Cardiac muscle cell (in vitro differentiated cells and primary cell): Measurements from ENCODE around the gene ZNF280C. TPM values are rescaled to one million over a fixed set of nuclear protein-coding genes. Genes with fewer than 3 reads are reported as not detected.
A peak's percentile ranks its signal among the peaks of the same experiment; 100 is the strongest.
"Not testable (repeated sequence)": the region's sequence is repeated elsewhere in the genome, so short reads cannot be mapped to it uniquely, and the experiment has no call there.

Experiments
- DNase-seq, 2 donors: peaks; one replicate each; pipeline versions ENCODE4 v3.0.0 to v3.0.0-alpha.2; 2010 to 2017; ENCODE audit warnings: low read depth in 1 of 2, low spot score in 1 of 2
- H3K27ac ChIP-seq: fragments of 200-600 bp; sonication (generic); 2 replicates; pipeline ENCODE4 v1.5.1; 2016
- H3K27me3 ChIP-seq: fragments of 200-600 bp; sonication (generic); 2 replicates; pipeline ENCODE4 v1.6.0; 2016; ENCODE audit warnings: control low read depth
- H3K36me3 ChIP-seq: fragments of 200-600 bp; sonication (generic); 2 replicates; pipeline ENCODE4 v1.5.1; 2016; ENCODE audit warnings: control low read depth
- H3K4me1 ChIP-seq: fragments of 200-600 bp; sonication (generic); 2 replicates; pipeline ENCODE4 v1.8.1; 2017; ENCODE audit warnings: low read depth, mild to moderate bottlenecking, mixed run types
- H3K4me3 ChIP-seq: fragments of 200-600 bp; sonication (generic); 2 replicates; pipeline ENCODE4 v1.5.1; 2016; ENCODE audit warnings: mild to moderate bottlenecking
- H3K9me3 ChIP-seq: fragments of 200-600 bp; sonication (generic); 2 replicates; pipeline ENCODE4 v1.5.1; 2017; ENCODE audit warnings: low read depth, mild to moderate bottlenecking, control low read depth
- polyA plus RNA-seq: library from polyadenylated mRNA; unstranded; fragments of >200 nt; fragmentation: Nextera tagmentation; extraction: Ambion mirVana; gene quantifications from 2 replicates; pipeline ENCODE4 v1.2.1, GENCODE V29; 2016
- total RNA-seq: library from RNA; depleted of rRNA; stranded (reverse); fragments of >200 nt; gene quantifications from 2 replicates; pipeline ENCODE4 v1.2.3, GENCODE V29; 2016
- TF ChIP-seq, protein P1 (sequence below): IDR thresholded peaks from 2 replicates; pipeline ENCODE4 v1.5.1; 2012; ENCODE audit warnings: low read depth, mild to moderate bottlenecking, low read length

Gene ZNF280C
- total and polyA plus RNA-seq, 2 experiments from 2014 or later, result 3.1 to 6.8 TPM

DNA sequence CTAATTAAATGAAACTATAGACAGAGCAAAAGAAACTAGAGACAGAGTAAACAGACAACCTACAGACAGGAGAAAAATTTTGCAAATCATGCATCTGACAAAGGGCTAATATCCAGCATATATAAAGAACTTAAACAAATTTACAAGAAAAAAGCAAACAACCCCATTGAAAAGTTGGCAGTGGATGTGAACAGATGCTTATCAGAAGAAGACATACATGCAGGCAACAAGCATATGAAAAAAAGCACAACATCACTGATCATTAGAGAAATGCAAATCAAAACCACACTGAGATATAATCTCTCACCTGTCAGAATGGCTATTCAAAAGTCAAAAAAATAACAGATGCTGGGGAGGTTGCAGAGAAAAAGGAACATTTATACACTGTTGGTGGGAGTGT, 14.8 kb downstream of the ZNF280C start:
- no peak for DNase-seq
- TF ChIP-seq, protein P1, sequence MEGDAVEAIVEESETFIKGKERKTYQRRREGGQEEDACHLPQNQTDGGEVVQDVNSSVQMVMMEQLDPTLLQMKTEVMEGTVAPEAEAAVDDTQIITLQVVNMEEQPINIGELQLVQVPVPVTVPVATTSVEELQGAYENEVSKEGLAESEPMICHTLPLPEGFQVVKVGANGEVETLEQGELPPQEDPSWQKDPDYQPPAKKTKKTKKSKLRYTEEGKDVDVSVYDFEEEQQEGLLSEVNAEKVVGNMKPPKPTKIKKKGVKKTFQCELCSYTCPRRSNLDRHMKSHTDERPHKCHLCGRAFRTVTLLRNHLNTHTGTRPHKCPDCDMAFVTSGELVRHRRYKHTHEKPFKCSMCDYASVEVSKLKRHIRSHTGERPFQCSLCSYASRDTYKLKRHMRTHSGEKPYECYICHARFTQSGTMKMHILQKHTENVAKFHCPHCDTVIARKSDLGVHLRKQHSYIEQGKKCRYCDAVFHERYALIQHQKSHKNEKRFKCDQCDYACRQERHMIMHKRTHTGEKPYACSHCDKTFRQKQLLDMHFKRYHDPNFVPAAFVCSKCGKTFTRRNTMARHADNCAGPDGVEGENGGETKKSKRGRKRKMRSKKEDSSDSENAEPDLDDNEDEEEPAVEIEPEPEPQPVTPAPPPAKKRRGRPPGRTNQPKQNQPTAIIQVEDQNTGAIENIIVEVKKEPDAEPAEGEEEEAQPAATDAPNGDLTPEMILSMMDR, result no peak
- Histone ChIP-seq H3K36me3 (no peaks in the 10 kb centered on the region), H3K27me3 (no peaks in the 10 kb centered on the region), H3K4me3 (no peak overlapping the region), H3K4me1 (no peaks in the 10 kb centered on the region), H3K9me3 (no peaks in the 10 kb centered on the region), H3K27ac (no peak overlapping the region)

DNA sequence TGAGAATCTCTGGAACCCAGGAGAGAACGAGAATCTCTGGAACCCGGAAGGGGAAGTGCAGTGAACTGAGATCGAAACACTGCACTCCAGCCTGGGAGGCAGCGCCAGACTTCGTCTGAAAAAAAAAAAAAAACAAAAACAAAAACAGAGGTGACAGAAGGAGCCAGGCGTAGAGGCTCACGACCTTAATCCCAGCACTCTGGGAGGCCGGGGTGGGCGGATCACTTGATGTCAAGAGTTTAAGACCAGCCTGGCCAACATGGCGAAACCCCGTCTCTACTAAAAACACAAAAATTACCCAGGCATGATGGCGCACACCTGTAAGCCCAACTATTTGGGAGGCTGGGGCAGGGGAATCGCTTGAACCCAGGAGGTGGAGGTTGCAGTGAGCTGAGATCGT, 17.0 kb downstream of the ZNF280C start:
- DNase-seq, result no peak
- Histone ChIP-seq H3K27ac (no peak overlapping the region), H3K4me3 (no peak overlapping the region), H3K36me3 (no peaks in the 10 kb centered on the region), H3K4me1 (no peaks in the 10 kb centered on the region), H3K27me3 (no peaks in the 10 kb centered on the region), H3K9me3 (no peaks in the 10 kb centered on the region)
- TF ChIP-seq, protein P1, result no peak

DNA sequence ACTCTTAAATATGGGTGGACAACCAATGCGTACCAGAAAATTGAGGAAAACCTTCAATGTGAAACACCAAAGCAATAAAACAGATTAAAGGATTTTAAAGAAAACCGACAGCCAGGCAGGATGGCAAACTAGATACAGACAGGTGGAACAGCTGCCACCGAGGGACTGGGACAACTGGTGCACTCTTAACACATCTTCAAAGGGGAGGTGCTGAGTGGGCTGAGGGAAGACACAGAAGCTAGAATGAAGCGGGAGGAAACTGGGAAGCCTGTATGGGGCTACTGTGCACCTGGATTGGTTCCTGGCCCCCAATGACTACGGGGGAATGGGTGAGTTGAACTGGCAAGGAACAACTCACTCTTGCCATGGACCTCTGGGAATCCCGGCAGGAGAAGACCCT, 20.7 kb downstream of the ZNF280C start:
- Histone ChIP-seq H3K27ac (no peak overlapping the region), H3K36me3 (peaks cover 10% of the 10 kb centered on the region), H3K9me3 (no peaks in the 10 kb centered on the region), H3K27me3 (no peaks in the 10 kb centered on the region), H3K4me1 (no peaks in the 10 kb centered on the region), H3K4me3 (no peak overlapping the region)
- DNase-seq, result no peak
- TF ChIP-seq, protein P1, result no peak

DNA sequence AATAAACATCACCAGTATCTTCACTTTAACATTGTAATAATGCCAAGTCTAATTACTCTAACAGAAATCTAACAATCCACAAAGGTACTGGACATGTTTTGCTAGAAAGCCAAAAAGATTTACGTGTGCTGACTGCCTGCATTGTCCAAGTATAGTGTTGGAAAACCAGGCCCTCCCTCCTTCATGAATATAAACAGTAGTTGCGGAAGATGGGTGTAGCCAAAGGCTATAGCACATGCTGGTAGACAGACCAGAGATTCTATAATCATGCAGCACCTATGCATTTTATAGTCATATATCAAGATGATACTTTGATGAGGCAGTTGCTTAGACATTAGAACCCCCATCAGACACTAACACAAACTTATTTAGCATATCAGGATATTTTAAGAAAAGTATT, 22.6 kb downstream of the ZNF280C start:
- Histone ChIP-seq H3K4me1 (no peaks in the 10 kb centered on the region), H3K9me3 (no peaks in the 10 kb centered on the region), H3K27me3 (no peaks in the 10 kb centered on the region), H3K27ac (no peak overlapping the region), H3K4me3 (no peak overlapping the region), H3K36me3 (peaks cover 17% of the 10 kb centered on the region)
- TF ChIP-seq, protein P1, result no peak
- no peak for DNase-seq

DNA sequence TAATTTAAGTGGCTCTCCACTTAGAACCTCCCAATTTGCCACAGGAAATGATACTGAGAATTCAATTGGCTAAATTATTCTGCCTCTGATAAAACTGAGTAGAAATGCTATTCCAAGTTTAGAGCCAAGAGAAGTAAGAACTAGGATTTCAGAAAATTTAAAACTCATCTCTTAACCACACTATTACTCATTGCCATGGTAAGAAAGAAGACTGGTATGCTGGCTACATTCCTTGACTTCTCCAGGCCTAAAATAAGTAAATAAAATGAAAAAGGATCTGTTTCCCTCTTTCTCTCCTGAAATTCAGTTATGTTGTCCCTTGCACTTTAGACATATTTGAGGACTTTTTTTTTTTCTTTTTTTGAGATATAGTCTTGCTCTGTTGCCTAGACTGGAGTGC, 23.3 kb downstream of the ZNF280C start:
- Histone ChIP-seq H3K4me3 (no peak overlapping the region), H3K4me1 (no peaks in the 10 kb centered on the region), H3K27me3 (no peaks in the 10 kb centered on the region), H3K27ac (no peak overlapping the region), H3K36me3 (peaks cover 23% of the 10 kb centered on the region), H3K9me3 (no peaks in the 10 kb centered on the region)
- TF ChIP-seq, protein P1, result no peak
- peak in 1 of 2 donors; percentile 62 for DNase-seq

DNA sequence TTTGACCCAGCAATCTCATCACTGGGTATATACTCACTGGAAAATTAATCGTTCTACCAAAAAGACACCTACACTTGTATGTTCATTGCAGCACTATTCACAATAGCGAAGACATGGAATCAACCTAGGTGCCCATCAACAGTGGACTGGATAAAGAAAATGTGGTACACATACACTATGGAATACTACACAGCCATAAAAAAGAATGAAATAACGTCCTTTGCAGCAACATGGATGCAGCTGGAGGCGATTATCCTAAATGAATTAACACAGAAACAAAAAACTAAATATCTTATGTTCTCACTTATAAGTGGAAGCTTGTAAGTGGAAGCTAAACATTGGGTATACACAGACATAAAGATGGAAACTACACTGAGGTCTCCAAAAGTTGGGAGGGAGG, 37.5 kb downstream of the ZNF280C start:
- peaks cover 13% of the 10 kb centered on the region for H3K36me3 ChIP-seq
- H3K4me3 ChIP-seq, H3K27ac ChIP-seq, H3K9me3 ChIP-seq, DNase-seq, H3K4me1 ChIP-seq, H3K27me3 ChIP-seq: not testable (repeated sequence)
